GM21737 (cell line): ENCODE results near the gene ERC2.

Experiments used
- ATAC-seq: cut with Tn5 transposase; IDR thresholded peaks from one replicate; pipeline ENCODE4 v1.9.1; 2021; ENCODE audit warnings: mild to moderate bottlenecking, moderate library complexity; ENCODE audit not compliant: unreplicated experiment

Gene ERC2

DNA sequence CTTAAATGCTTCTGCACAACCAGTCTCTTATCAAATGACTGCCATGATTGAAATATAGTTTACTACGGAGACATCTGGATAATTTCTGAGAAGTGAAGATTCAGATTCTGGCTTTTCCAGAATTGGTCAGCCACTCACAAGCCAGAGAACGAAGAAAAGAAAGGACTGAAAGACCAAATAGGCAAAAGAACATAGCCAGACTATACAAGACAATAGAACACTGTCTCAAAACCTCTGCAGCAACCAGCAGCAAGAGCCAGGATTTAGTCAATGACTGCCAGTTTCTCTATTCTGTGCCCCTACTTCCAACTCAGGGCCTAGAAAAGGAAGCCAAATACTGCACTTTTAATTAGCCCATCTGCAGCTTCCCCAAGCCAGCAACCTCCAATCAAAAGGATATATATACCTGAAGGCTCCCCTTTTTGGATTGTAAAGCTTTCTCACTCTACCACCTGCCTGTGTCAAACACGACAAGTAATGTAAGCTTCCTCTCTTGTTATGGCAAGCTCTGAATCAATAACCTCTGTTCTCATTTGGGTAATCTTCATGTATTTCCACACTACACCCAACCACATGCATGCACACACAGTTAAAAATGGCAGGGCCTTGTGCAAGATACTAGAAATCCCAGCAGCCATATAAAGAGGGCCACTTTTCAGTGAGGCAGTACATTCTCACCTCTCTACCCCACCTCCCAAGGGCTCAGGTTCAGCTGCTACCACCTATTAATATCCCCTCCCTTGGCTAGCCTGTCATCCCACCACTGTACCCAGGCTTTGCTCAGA, 97.1 kb downstream of the ERC2 start:
- ATAC-seq, result no peak

DNA sequence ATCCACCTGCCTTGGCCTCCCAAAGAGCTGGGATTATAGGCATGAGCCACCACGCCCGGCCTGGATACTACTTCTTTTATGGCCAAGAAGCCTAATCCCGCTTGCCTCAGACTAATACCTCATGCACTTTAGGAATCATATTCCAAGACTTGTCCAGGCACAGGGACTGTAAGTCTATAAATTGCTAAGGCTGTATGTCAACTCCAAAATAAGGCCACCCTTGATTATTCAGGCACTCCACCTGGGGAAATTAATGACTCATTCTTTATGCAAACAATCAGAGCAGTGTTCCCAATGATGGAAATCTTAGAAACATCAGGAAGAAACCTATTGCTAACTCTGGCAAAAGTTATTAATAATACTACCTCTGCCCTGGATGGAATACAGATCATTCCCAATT, 98.4 kb downstream of the ERC2 start:
- no peak for ATAC-seq

- no peak for ATAC-seq
Measured at GRCh38 chr3:56368846-56369245, 99.4 kb downstream of the ERC2 start.

- no peak for ATAC-seq
Measured at GRCh38 chr3:56366641-56367162, 101.6 kb downstream of the ERC2 start.

GRCh38 chr3:56365905-56366640, 102.2 kb downstream of the ERC2 start:
- ATAC-seq, result no peak

- no peak for ATAC-seq
Measured at GRCh38 chr3:56364665-56365064, 103.6 kb downstream of the ERC2 start.

GRCh38 chr3:56363720-56364119, 104.5 kb downstream of the ERC2 start:
- no peak for ATAC-seq

DNA sequence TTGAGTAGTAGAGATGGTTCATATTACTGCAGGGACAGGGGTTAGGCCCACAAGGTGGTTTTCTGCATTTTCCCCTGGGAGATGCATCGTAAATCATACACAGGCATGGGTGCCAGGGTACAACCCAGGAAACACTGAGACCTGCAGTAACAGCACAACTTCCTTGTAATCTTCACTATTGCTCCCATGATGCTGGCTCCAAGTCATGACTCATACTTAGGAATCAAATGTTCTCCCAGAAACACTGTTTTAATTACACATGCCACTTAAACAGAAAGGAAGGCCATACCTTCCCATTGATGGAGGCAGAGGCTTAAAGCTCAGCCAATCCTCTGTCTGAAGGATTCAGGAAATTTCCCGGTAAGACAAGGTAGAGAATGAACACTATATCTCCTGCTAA, 106.5 kb downstream of the ERC2 start:
- ATAC-seq, result no peak

DNA sequence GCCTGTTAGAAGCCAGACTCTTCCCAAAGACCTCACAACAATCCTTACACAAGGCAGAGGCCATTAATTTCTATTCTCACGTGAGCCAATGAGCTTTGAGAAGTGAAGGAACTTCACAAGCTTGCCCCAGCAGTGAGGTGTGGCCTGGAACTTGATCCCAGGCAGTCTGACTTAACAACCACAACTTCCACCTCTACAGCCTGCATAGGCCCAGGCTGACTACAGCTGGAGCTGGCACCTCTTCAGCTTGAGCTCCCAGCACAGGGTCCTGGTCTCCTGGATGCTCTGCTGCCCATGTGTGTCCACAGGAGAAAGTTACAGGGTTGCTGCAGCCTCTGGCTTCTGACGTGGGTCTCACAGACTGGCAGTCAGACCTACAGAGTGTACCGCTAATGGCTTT, 111.0 kb downstream of the ERC2 start:
- ATAC-seq, result no peak

DNA sequence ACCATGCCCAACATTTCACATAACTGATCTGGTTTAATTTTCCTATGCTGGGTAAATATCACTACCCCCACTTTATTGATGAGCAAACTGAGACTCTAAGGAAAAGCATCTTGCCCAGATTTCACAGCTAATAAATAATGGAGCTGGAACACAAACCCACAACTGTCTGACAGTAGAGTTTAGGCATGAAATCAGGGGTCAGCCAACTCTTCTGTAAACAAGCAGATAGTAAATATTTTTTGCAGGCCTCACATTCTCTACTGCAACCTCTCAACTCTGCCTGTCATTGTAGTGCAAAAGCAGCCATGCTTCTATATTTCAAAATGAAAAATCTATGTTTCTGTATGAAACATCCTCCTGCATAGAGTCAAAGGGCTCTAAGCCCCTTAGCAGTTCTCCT, 111.5 kb downstream of the ERC2 start:
- ATAC-seq, result no peak

GRCh38 chr3:56355570-56356185, 112.6 kb downstream of the ERC2 start:
- ATAC-seq, result no peak

DNA sequence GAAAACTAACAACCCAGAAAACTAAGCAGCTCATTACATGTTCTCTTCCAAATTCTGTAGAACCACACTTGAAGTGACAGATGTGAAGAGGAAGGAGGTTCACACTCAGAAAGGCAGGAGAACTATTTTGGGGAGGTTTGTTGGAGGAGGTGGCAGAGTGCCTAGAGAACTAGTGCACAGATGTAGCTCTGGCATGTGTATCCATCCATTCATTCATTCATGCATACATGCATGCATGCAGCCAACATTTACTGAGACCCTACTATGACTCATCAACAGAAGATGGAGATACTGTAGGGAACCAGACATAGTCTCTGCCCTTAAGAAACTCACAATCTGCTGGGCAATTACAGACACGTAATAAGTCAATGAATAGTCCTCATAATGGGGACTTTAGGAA, 116.7 kb downstream of the ERC2 start:
- ATAC-seq, result no peak

- no peak for ATAC-seq
Measured at GRCh38 chr3:56347219-56347871, 120.9 kb downstream of the ERC2 start.

- no peak for ATAC-seq
Measured at GRCh38 chr3:56342475-56342874, 125.8 kb downstream of the ERC2 start.

DNA sequence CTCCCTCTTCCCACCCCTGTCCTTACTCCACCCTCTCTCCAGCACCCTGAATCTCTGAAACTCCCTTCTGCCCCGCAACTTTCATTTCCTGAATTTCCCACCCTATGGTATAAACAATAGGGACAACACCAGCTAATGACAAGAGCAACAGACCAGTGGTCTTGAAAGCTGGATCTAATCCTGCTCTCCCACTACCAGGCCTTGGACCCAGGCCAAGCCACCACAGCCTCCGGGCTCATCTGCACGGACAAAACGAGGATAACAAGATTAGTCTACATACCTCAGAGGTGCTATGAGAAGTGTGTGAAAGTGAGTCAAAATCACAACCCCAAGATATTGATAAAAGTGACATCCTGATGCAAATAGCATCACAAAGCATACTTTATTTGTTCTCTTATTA, 128.6 kb downstream of the ERC2 start:
- no peak for ATAC-seq

DNA sequence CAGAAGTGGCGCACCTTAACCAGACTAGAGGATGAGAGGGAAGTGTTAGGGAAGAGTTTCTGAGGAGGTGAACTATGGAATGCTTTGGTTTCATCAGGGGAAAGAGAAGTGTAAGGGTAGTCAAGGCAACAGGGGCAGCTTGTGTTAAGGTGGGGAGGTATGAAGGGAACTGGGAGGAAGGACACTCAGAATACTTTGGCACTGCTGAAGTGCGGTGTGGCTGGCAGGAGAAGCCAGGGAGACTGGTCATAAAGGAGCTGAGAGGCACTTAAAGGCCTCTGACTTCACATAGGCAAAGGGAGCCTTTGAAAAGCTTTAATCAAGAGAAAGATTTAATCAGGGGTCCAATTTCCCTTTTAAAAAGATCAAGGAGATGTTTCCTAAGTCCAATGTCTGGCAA, 129.0 kb downstream of the ERC2 start:
- no peak for ATAC-seq

- no peak for ATAC-seq
Measured at GRCh38 chr3:56336023-56336422, 132.2 kb downstream of the ERC2 start.

DNA sequence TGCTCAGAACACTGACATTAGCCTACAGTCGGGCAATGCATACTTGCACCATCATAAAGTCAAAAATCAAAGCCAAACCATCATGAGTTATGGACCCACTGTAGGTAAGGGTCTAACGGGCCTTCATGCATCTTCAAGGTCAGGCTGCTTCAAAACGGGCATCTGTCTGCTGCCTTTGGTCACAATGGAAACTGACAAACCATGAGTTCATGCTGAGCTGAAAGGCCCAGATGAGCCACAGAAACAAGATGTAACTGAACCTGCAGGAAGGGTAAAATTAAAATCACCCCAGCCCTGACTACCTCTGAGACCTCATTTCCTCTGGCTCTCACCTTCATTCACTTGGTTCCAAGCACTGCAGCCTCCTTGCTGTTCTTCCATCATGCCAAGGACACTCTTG, 143.8 kb downstream of the ERC2 start:
- ATAC-seq, result no peak

GRCh38 chr3:56323986-56324420, 144.3 kb downstream of the ERC2 start:
- no peak for ATAC-seq

- ATAC-seq, result no peak
Measured at GRCh38 chr3:56322862-56323261, 145.4 kb downstream of the ERC2 start.

- ATAC-seq, result no peak
Measured at GRCh38 chr3:56321892-56322291, 146.4 kb downstream of the ERC2 start.
